ENCODE results near the gene TRIM54. TPM values are rescaled to one million over a fixed set of nuclear protein-coding genes. Genes with fewer than 3 reads are reported as not detected.

TRIM54 gene
- total RNA-seq, 1 experiment from 2014 or later, result 0.51 TPM

GRCh38 chr2:27240406-27240805 lies 41.8 kb upstream of the TRIM54 start:
- POLR2A ChIA-PET (ENCODE audit: unreplicated experiment), result no interaction called here
- H3K36me3 ChIP-seq (ENCODE audit: low read depth, low read length), result peaks cover 79% of the 10 kb centered on the region

GRCh38 chr2:27241761-27242613 lies 40.2 kb upstream of the TRIM54 start:
- no peak overlapping the region for H3K27ac ChIP-seq (ENCODE audit: low read length)
- H3K4me2 ChIP-seq (ENCODE audit: low read length), result no peak overlapping the region
- H3K4me3 ChIP-seq (ENCODE audit: low read length), result no peak overlapping the region
- no peak overlapping the region for H2AFZ ChIP-seq (ENCODE audit: low read length)
- ChIA-PET POLR2A (ENCODE audit: unreplicated experiment) (no interaction called here), CTCF (no interaction called here)
- peaks cover 65% of the 10 kb centered on the region for H3K36me3 ChIP-seq (ENCODE audit: low read depth, low read length)
- H3K9ac ChIP-seq (ENCODE audit: low read length), result no peak overlapping the region
- intact Hi-C loops (cut with micrococcal nuclease), result no loop called here
- H3K27me3 ChIP-seq (ENCODE audit: low read length), result no peaks in the 10 kb centered on the region
- no peaks in the 10 kb centered on the region for H3K9me2 ChIP-seq (replicated peaks; ENCODE audit: low read length)
- H3F3A ChIP-seq (ENCODE audit: low read length, unreplicated experiment), result no peaks in the 10 kb centered on the region
- no peaks in the 10 kb centered on the region for H3K79me2 ChIP-seq (ENCODE audit: low read length)
- H3K9me3 ChIP-seq (ENCODE audit: low read length), result no peaks in the 10 kb centered on the region
- ATAC-seq (no peak), DNase-seq (no peak)
- no TSS peak for BruUV-seq (replicated peaks)
- no peak for TF ChIP-seq EZH2phosphoT487 (IDR thresholded peaks at IDR 0.05; ENCODE audit: borderline replicate concordance, low read length)
- TF ChIP-seq EZH2 (IDR thresholded peaks at IDR 0.05; ENCODE audit: low read length, unreplicated experiment), result no peak
- no peak for TF ChIP-seq CTCF (conservative IDR thresholded peaks at IDR 0.05; ENCODE audit: low read depth, low read length)
- no peaks in the 10 kb centered on the region for H3K4me1 ChIP-seq (ENCODE audit: insufficient read depth, low read length)
- no peaks in the 10 kb centered on the region for H4K20me1 ChIP-seq (ENCODE audit: low read length)

More at GRCh38 chr2:27240406-27240805, 41.8 kb upstream of the TRIM54 start:
- H3K9ac ChIP-seq (ENCODE audit: low read length), result no peak overlapping the region
- H3F3A ChIP-seq (ENCODE audit: low read length, unreplicated experiment), result no peaks in the 10 kb centered on the region
- H4K20me1 ChIP-seq (ENCODE audit: low read length), result no peaks in the 10 kb centered on the region
- intact Hi-C loops (cut with micrococcal nuclease), result no loop called here
- H3K4me1 ChIP-seq (ENCODE audit: insufficient read depth, low read length), result no peaks in the 10 kb centered on the region
- no peak overlapping the region for H3K4me3 ChIP-seq (ENCODE audit: low read length)
- H3K27ac ChIP-seq (ENCODE audit: low read length), result no peak overlapping the region
- H3K9me2 ChIP-seq (replicated peaks; ENCODE audit: low read length), result no peaks in the 10 kb centered on the region
- H3K27me3 ChIP-seq (ENCODE audit: low read length), result no peaks in the 10 kb centered on the region
- TF ChIP-seq CTCF (conservative IDR thresholded peaks at IDR 0.05; ENCODE audit: low read depth, low read length), result no peak
- TF ChIP-seq EZH2 (IDR thresholded peaks at IDR 0.05; ENCODE audit: low read length, unreplicated experiment), result no peak
- TF ChIP-seq EZH2phosphoT487 (IDR thresholded peaks at IDR 0.05; ENCODE audit: borderline replicate concordance, low read length), result no peak
- CTCF ChIA-PET, result no interaction called here
- H3K4me2 ChIP-seq (ENCODE audit: low read length), result no peak overlapping the region
- ATAC-seq, result no peak
- H3K79me2 ChIP-seq (ENCODE audit: low read length), result no peaks in the 10 kb centered on the region
- no peak for DNase-seq
- BruUV-seq (replicated peaks), result no TSS peak
- no peak overlapping the region for H2AFZ ChIP-seq (ENCODE audit: low read length)
- no peaks in the 10 kb centered on the region for H3K9me3 ChIP-seq (ENCODE audit: low read length)

GRCh38 chr2:27242614-27242951 lies 39.6 kb upstream of the TRIM54 start:
- BruUV-seq (replicated peaks), result no TSS peak
- Histone ChIP-seq H3K27me3 (ENCODE audit: low read length) (no peaks in the 10 kb centered on the region), H4K20me1 (ENCODE audit: low read length) (no peaks in the 10 kb centered on the region), H3K4me1 (ENCODE audit: insufficient read depth, low read length) (no peaks in the 10 kb centered on the region), H3F3A (ENCODE audit: low read length, unreplicated experiment) (no peaks in the 10 kb centered on the region), H3K9ac (ENCODE audit: low read length) (no peak overlapping the region), H3K79me2 (ENCODE audit: low read length) (no peaks in the 10 kb centered on the region), H2AFZ (ENCODE audit: low read length) (no peak overlapping the region), H3K36me3 (ENCODE audit: low read depth, low read length) (peaks cover 60% of the 10 kb centered on the region), H3K4me2 (ENCODE audit: low read length) (no peak overlapping the region), H3K9me2 (replicated peaks; ENCODE audit: low read length) (no peaks in the 10 kb centered on the region), H3K4me3 (ENCODE audit: low read length) (no peak overlapping the region), H3K27ac (ENCODE audit: low read length) (no peak overlapping the region), H3K9me3 (ENCODE audit: low read length) (no peaks in the 10 kb centered on the region)
- ChIA-PET POLR2A (ENCODE audit: unreplicated experiment) (no interaction called here), CTCF (no interaction called here)
- DNase-seq, result no peak
- intact Hi-C loops (cut with micrococcal nuclease), result no loop called here
- no peak for TF ChIP-seq EZH2phosphoT487 (IDR thresholded peaks at IDR 0.05; ENCODE audit: borderline replicate concordance, low read length)
- no peak for TF ChIP-seq CTCF (conservative IDR thresholded peaks at IDR 0.05; ENCODE audit: low read depth, low read length)
- TF ChIP-seq EZH2 (IDR thresholded peaks at IDR 0.05; ENCODE audit: low read length, unreplicated experiment), result no peak
- no peak for ATAC-seq

Data from PC-3 (cell line).